IPS-18a (cell line): ENCODE data around the gene IL15RA.

Experiments
- H3K27ac ChIP-seq: one replicate; pipeline ENCODE4 v1.5.1; 2013; ENCODE audit warnings: low read length
- H3K27me3 ChIP-seq: one replicate; pipeline ENCODE4 v1.6.1; 2013; ENCODE audit warnings: mild to moderate bottlenecking, low read length; ENCODE audit not compliant: control insufficient read depth, insufficient read depth
- H3K36me3 ChIP-seq: one replicate; pipeline ENCODE4 v1.6.1; 2013; ENCODE audit warnings: low read depth, low read length; ENCODE audit not compliant: control insufficient read depth
- H3K4me1 ChIP-seq: one replicate; pipeline ENCODE4 v1.6.1; 2013; ENCODE audit warnings: low read depth, low read length; ENCODE audit not compliant: control insufficient read depth
- H3K4me3 ChIP-seq: one replicate; pipeline ENCODE4 v1.5.1; 2013; ENCODE audit warnings: low read length
- H3K9ac ChIP-seq: one replicate; pipeline ENCODE4 v1.6.1; 2013; ENCODE audit warnings: mild to moderate bottlenecking, low read length, moderate library complexity
- H3K9me3 ChIP-seq: one replicate; pipeline ENCODE4 v1.6.1; 2013; ENCODE audit warnings: low read depth, low read length; ENCODE audit not compliant: control insufficient read depth

IL15RA gene

GRCh38 chr10:5933909-5934546 is 43.3 kb downstream of the IL15RA start:
- Histone ChIP-seq H3K27ac (no peak overlapping the region), H3K27me3 (no peaks in the 10 kb centered on the region), H3K4me1 (no peaks in the 10 kb centered on the region), H3K36me3 (peaks cover 51% of the 10 kb centered on the region), H3K4me3 (no peak overlapping the region), H3K9me3 (no peaks in the 10 kb centered on the region), H3K9ac (no peak overlapping the region)

GRCh38 chr10:5932345-5932744 is 45.0 kb downstream of the IL15RA start:
- Histone ChIP-seq H3K27ac (no peak overlapping the region), H3K4me3 (no peak overlapping the region), H3K9ac (no peak overlapping the region), H3K36me3 (peaks cover 59% of the 10 kb centered on the region), H3K4me1 (no peaks in the 10 kb centered on the region), H3K9me3 (no peaks in the 10 kb centered on the region), H3K27me3 (no peaks in the 10 kb centered on the region)

- Histone ChIP-seq H3K36me3 (peaks cover 59% of the 10 kb centered on the region), H3K4me1 (no peaks in the 10 kb centered on the region)
Observed at GRCh38 chr10:5930272-5930671, 47.1 kb downstream of the IL15RA start.

GRCh38 chr10:5929442-5929841 is 47.9 kb downstream of the IL15RA start:
- peaks cover 64% of the 10 kb centered on the region for H3K36me3 ChIP-seq
- no peak overlapping the region for H3K9ac ChIP-seq
- H3K27ac ChIP-seq, result no peak overlapping the region
- no peaks in the 10 kb centered on the region for H3K4me1 ChIP-seq
- no peaks in the 10 kb centered on the region for H3K27me3 ChIP-seq
- H3K4me3 ChIP-seq, result no peak overlapping the region
- H3K9me3 ChIP-seq, result no peaks in the 10 kb centered on the region

More at GRCh38 chr10:5930272-5930671, 47.1 kb downstream of the IL15RA start:
- no peaks in the 10 kb centered on the region for H3K27me3 ChIP-seq
- H3K9me3 ChIP-seq, result no peaks in the 10 kb centered on the region
- no peak overlapping the region for H3K4me3 ChIP-seq
- no peak overlapping the region for H3K9ac ChIP-seq
- H3K27ac ChIP-seq, result no peak overlapping the region

GRCh38 chr10:5927306-5927705 is 50.0 kb downstream of the IL15RA start:
- Histone ChIP-seq H3K4me3 (no peak overlapping the region), H3K27me3 (no peaks in the 10 kb centered on the region), H3K9me3 (no peaks in the 10 kb centered on the region), H3K9ac (no peak overlapping the region), H3K36me3 (peaks cover 83% of the 10 kb centered on the region), H3K4me1 (no peaks in the 10 kb centered on the region), H3K27ac (no peak overlapping the region)

- no peak overlapping the region for H3K9ac ChIP-seq
- H3K4me1 ChIP-seq, result no peaks in the 10 kb centered on the region
- no peak overlapping the region for H3K27ac ChIP-seq
- H3K4me3 ChIP-seq, result no peak overlapping the region
- H3K27me3 ChIP-seq, result no peaks in the 10 kb centered on the region
- H3K9me3 ChIP-seq, result no peaks in the 10 kb centered on the region
- peaks cover 88% of the 10 kb centered on the region for H3K36me3 ChIP-seq
Observed at GRCh38 chr10:5924889-5925288, 52.5 kb downstream of the IL15RA start.

GRCh38 chr10:5921746-5922145 is 55.6 kb downstream of the IL15RA start:
- Histone ChIP-seq H3K4me1 (no peaks in the 10 kb centered on the region), H3K27me3 (no peaks in the 10 kb centered on the region), H3K36me3 (peaks cover 88% of the 10 kb centered on the region), H3K9me3 (no peaks in the 10 kb centered on the region), H3K9ac (no peak overlapping the region), H3K27ac (no peak overlapping the region), H3K4me3 (no peak overlapping the region)

- H3K36me3 ChIP-seq, result peaks cover 91% of the 10 kb centered on the region
- no peak overlapping the region for H3K9ac ChIP-seq
- no peak overlapping the region for H3K4me3 ChIP-seq
- no peaks in the 10 kb centered on the region for H3K27me3 ChIP-seq
- H3K27ac ChIP-seq, result no peak overlapping the region
- H3K9me3 ChIP-seq, result no peaks in the 10 kb centered on the region
- no peaks in the 10 kb centered on the region for H3K4me1 ChIP-seq
Observed at GRCh38 chr10:5919568-5919967, 57.8 kb downstream of the IL15RA start.

GRCh38 chr10:5918763-5919162 is 58.6 kb downstream of the IL15RA start:
- Histone ChIP-seq H3K9me3 (no peaks in the 10 kb centered on the region), H3K27ac (no peak overlapping the region), H3K4me3 (no peak overlapping the region), H3K4me1 (no peaks in the 10 kb centered on the region), H3K36me3 (peaks cover 91% of the 10 kb centered on the region), H3K27me3 (no peaks in the 10 kb centered on the region), H3K9ac (no peak overlapping the region)

- Histone ChIP-seq H3K36me3 (peaks cover 92% of the 10 kb centered on the region), H3K9ac (no peak overlapping the region), H3K27me3 (no peaks in the 10 kb centered on the region), H3K4me3 (no peak overlapping the region), H3K27ac (no peak overlapping the region), H3K4me1 (no peaks in the 10 kb centered on the region), H3K9me3 (no peaks in the 10 kb centered on the region)
Observed at GRCh38 chr10:5917305-5917704, 60.0 kb downstream of the IL15RA start.

GRCh38 chr10:5915451-5915850 is 61.9 kb downstream of the IL15RA start:
- Histone ChIP-seq H3K4me1 (no peaks in the 10 kb centered on the region), H3K36me3 (peaks cover 88% of the 10 kb centered on the region), H3K9ac (no peak overlapping the region), H3K4me3 (no peak overlapping the region), H3K9me3 (no peaks in the 10 kb centered on the region), H3K27me3 (no peaks in the 10 kb centered on the region), H3K27ac (no peak overlapping the region)

- no peaks in the 10 kb centered on the region for H3K4me1 ChIP-seq
- H3K27ac ChIP-seq, result no peak overlapping the region
- H3K36me3 ChIP-seq, result peaks cover 88% of the 10 kb centered on the region
- H3K9me3 ChIP-seq, result no peaks in the 10 kb centered on the region
- H3K4me3 ChIP-seq, result no peak overlapping the region
- H3K9ac ChIP-seq, result no peak overlapping the region
- H3K27me3 ChIP-seq, result no peaks in the 10 kb centered on the region
Observed at GRCh38 chr10:5913736-5914135, 63.6 kb downstream of the IL15RA start.
